ENCODE data around the gene SRBD1. TPM values are rescaled to one million over a fixed set of nuclear protein-coding genes. Genes with fewer than 3 reads are reported as not detected.

The SRBD1 gene
- polyA plus RNA-seq, 1 donor from 2014 or later = 5.3 TPM

DNA sequence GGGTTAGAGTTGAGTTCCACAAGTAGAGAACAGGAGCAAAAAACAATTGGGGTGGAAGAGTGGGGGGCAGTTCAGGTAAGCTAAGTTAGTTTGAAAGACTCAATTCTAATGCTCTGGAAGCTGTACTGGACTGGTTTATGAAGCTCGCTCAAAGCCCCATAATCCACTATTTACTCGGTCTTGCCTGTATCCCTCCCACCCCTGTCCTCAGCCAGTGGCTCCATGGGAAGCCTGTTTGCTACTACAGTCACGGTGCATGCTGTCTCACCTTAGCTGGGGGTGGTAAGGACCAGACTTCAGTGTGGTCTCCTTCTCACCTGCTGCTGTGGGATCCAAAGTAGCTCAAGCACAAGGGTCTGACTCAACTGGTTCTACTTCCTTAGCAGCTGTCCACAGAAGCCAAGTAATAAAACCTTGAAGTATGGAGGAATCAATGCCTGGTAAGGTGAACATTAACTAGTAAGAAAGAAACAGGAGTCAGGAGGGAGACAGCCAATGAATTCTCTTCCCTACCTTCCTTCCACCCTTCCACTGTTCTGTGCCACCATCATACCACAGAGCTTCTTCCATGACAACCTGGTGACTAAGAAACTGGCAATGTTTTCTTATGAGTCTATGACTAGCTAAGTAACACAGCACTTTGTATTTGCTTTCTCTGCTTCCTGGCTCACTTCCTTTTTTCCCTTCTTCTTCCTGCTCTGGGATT, 230.8 kb downstream of the SRBD1 start:
- H3K9me3 ChIP-seq (ENCODE audit: low read length) = no peaks in the 10 kb centered on the region
- no peaks in the 10 kb centered on the region for H3K27me3 ChIP-seq (ENCODE audit: insufficient read depth, low read depth, low read length)
- no peak overlapping the region for H3K4me3 ChIP-seq (ENCODE audit: low read length)
- H2AFZ ChIP-seq (ENCODE audit: low read depth, low read length) = no peak overlapping the region
- H3K36me3 ChIP-seq (ENCODE audit: insufficient read depth, low read length) = no peaks in the 10 kb centered on the region
- H3K9ac ChIP-seq (ENCODE audit: low read length) = no peak overlapping the region
- H3F3A ChIP-seq (ENCODE audit: insufficient read depth, low read length, poor library complexity, severe bottlenecking) = no peaks in the 10 kb centered on the region
- no peak overlapping the region for H3K4me2 ChIP-seq (ENCODE audit: low read length)
- H3K27ac ChIP-seq (ENCODE audit: low read length) = no peak overlapping the region
- no peaks in the 10 kb centered on the region for H3K9me2 ChIP-seq (ENCODE audit: insufficient read depth, low read length)
- TF ChIP-seq SMC3 (conservative IDR thresholded peaks at IDR 0.05; ENCODE audit: poor library complexity) (no peak), EZH2 (IDR thresholded peaks at IDR 0.05; ENCODE audit: borderline replicate concordance, insufficient read depth, low read length, poor library complexity, severe bottlenecking) (no peak), TAF1 (IDR thresholded peaks at IDR 0.05; ENCODE audit: low read depth) (no peak), RAD21 (conservative IDR thresholded peaks at IDR 0.05) (no peak), POLR2AphosphoS5 (IDR thresholded peaks at IDR 0.05) (no peak), EP300 (conservative IDR thresholded peaks at IDR 0.05; ENCODE audit: poor library complexity, severe bottlenecking) (no peak)
- TF ChIP-seq, protein P1, sequence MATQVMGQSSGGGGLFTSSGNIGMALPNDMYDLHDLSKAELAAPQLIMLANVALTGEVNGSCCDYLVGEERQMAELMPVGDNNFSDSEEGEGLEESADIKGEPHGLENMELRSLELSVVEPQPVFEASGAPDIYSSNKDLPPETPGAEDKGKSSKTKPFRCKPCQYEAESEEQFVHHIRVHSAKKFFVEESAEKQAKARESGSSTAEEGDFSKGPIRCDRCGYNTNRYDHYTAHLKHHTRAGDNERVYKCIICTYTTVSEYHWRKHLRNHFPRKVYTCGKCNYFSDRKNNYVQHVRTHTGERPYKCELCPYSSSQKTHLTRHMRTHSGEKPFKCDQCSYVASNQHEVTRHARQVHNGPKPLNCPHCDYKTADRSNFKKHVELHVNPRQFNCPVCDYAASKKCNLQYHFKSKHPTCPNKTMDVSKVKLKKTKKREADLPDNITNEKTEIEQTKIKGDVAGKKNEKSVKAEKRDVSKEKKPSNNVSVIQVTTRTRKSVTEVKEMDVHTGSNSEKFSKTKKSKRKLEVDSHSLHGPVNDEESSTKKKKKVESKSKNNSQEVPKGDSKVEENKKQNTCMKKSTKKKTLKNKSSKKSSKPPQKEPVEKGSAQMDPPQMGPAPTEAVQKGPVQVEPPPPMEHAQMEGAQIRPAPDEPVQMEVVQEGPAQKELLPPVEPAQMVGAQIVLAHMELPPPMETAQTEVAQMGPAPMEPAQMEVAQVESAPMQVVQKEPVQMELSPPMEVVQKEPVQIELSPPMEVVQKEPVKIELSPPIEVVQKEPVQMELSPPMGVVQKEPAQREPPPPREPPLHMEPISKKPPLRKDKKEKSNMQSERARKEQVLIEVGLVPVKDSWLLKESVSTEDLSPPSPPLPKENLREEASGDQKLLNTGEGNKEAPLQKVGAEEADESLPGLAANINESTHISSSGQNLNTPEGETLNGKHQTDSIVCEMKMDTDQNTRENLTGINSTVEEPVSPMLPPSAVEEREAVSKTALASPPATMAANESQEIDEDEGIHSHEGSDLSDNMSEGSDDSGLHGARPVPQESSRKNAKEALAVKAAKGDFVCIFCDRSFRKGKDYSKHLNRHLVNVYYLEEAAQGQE (IDR thresholded peaks at IDR 0.05; ENCODE audit: borderline replicate concordance) = no peak
- no peaks in the 10 kb centered on the region for H4K20me1 ChIP-seq (ENCODE audit: insufficient read depth)
- H3K79me2 ChIP-seq (replicated peaks; ENCODE audit: insufficient read depth, low read length) = no peaks in the 10 kb centered on the region

DNA sequence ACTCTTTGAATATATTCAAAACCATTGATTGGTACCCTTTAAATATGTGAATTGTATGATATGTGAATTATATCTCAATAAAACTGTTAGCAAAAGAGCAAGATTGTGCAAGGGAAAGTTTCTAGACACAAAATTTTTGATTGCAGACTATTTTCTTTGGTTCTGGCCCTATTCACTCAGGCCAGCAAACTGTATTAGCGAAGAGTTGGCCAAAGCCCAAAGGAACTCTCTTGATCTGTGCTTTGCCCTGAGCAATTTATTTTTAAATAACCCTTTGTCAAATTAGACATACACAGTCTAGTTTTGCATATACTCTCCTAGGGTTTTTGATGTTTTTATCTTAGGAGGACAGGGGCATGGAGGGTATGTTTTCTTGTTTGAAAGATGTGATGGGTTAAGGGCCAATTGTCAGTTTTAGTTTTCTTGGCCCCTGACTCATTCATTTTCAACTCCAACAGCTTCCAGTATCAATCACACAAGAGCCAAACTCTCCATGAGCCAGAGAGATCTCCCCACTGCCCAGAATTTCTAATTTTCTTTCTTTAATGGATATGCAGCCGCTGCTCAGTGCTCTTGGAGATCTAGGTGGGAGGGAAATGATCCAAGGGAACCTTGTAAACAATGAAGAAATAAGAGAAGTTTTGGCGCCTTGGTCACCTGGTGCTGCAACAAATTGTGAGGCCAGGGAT, 231.5 kb downstream of the SRBD1 start:
- H4K20me1 ChIP-seq (ENCODE audit: insufficient read depth) = no peaks in the 10 kb centered on the region
- no peaks in the 10 kb centered on the region for H3K27me3 ChIP-seq (ENCODE audit: insufficient read depth, low read depth, low read length)
- no peak overlapping the region for H2AFZ ChIP-seq (ENCODE audit: low read depth, low read length)
- TF ChIP-seq SMC3 (conservative IDR thresholded peaks at IDR 0.05; ENCODE audit: poor library complexity) = no peak
- TF ChIP-seq MXI1 (conservative IDR thresholded peaks at IDR 0.05; ENCODE audit: poor library complexity, severe bottlenecking) = no peak
- no peak for TF ChIP-seq EZH2 (IDR thresholded peaks at IDR 0.05; ENCODE audit: borderline replicate concordance, insufficient read depth, low read length, poor library complexity, severe bottlenecking)
- TF ChIP-seq EP300 (conservative IDR thresholded peaks at IDR 0.05; ENCODE audit: poor library complexity, severe bottlenecking) = no peak
- no peak for TF ChIP-seq POLR2AphosphoS5 (IDR thresholded peaks at IDR 0.05)
- TF ChIP-seq, protein P1 (IDR thresholded peaks at IDR 0.05; ENCODE audit: borderline replicate concordance) = no peak
- no peak for TF ChIP-seq TAF1 (IDR thresholded peaks at IDR 0.05; ENCODE audit: low read depth)
- no peak for TF ChIP-seq RAD21 (conservative IDR thresholded peaks at IDR 0.05)
- TF ChIP-seq, protein P2, sequence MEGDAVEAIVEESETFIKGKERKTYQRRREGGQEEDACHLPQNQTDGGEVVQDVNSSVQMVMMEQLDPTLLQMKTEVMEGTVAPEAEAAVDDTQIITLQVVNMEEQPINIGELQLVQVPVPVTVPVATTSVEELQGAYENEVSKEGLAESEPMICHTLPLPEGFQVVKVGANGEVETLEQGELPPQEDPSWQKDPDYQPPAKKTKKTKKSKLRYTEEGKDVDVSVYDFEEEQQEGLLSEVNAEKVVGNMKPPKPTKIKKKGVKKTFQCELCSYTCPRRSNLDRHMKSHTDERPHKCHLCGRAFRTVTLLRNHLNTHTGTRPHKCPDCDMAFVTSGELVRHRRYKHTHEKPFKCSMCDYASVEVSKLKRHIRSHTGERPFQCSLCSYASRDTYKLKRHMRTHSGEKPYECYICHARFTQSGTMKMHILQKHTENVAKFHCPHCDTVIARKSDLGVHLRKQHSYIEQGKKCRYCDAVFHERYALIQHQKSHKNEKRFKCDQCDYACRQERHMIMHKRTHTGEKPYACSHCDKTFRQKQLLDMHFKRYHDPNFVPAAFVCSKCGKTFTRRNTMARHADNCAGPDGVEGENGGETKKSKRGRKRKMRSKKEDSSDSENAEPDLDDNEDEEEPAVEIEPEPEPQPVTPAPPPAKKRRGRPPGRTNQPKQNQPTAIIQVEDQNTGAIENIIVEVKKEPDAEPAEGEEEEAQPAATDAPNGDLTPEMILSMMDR (IDR thresholded peaks at IDR 0.05; ENCODE audit: poor library complexity, severe bottlenecking) = no peak
- H3K79me2 ChIP-seq (replicated peaks; ENCODE audit: insufficient read depth, low read length) = no peaks in the 10 kb centered on the region
- no peaks in the 10 kb centered on the region for H3K9me2 ChIP-seq (ENCODE audit: insufficient read depth, low read length)
- H3K4me2 ChIP-seq (ENCODE audit: low read length) = no peak overlapping the region
- H3K36me3 ChIP-seq (ENCODE audit: insufficient read depth, low read length) = no peaks in the 10 kb centered on the region
- no peak overlapping the region for H3K27ac ChIP-seq (ENCODE audit: low read length)
- H3K4me3 ChIP-seq (ENCODE audit: low read length) = no peak overlapping the region
- no peaks in the 10 kb centered on the region for H3K9me3 ChIP-seq (ENCODE audit: low read length)
- no peak overlapping the region for H3K9ac ChIP-seq (ENCODE audit: low read length)
- H3F3A ChIP-seq (ENCODE audit: insufficient read depth, low read length, poor library complexity, severe bottlenecking) = no peaks in the 10 kb centered on the region

Data from neural cell (in vitro differentiated cells).